ENCODE results near the gene GALR3. TPM values are rescaled to one million over a fixed set of nuclear protein-coding genes. Genes with fewer than 3 reads are reported as not detected.

Gene GALR3
- total RNA-seq, 5 donors from 2014 or later (not counting 1 experiment from before 2014, with no cell fraction given), result not detected

Other genes starting within 250 kb of the GALR3 start
- 1 to 10 TPM in 1 of 5 donors, under 1 TPM in 1, not detected in 3; 0.63 to 1.4 TPM for gene LGALS2, start 243.3 kb upstream of the GALR3 start, total RNA-seq
- gene GGA1, start 214.5 kb upstream of the GALR3 start, total RNA-seq, result 100 to 1,000 TPM in 2 of 5 donors, 10 to 100 TPM in 3; 83.8 to 105 (median 97.7) TPM
- 100 to 1,000 TPM in 1 of 5 donors, 10 to 100 TPM in 4; 91.3 to 111 (median 93.6) TPM for gene SH3BP1, start 183.7 kb upstream of the GALR3 start, total RNA-seq
- gene PDXP, start 164.7 kb upstream of the GALR3 start, total RNA-seq, result 10 to 100 TPM in 3 of 5 donors, 1 to 10 TPM in 2; 3.1 to 11.3 (median 10.7) TPM
- 100 to 1,000 TPM in 2 of 5 donors, 10 to 100 TPM in 3; 39.5 to 206 (median 99.2) TPM for gene LGALS1, start 147.7 kb upstream of the GALR3 start, total RNA-seq
- 10 to 100 TPM; 29.2 to 52.4 (median 47.5) TPM for gene NOL12, start 137.0 kb upstream of the GALR3 start, total RNA-seq
- gene TRIOBP, start 126.3 kb upstream of the GALR3 start, total RNA-seq, result 10 to 100 TPM; 14.5 to 36.8 (median 31.1) TPM
- gene GCAT, start 15.4 kb upstream of the GALR3 start, total RNA-seq, result 1 to 10 TPM; 1.2 to 3.5 (median 2.3) TPM
- 10 to 100 TPM; 19.9 to 29.7 (median 25.9) TPM for gene ANKRD54, start 21.0 kb downstream of the GALR3 start, total RNA-seq
- gene EIF3L, start 26.0 kb downstream of the GALR3 start, total RNA-seq, result 100 to 1,000 TPM; 428 to 516 (median 483) TPM
- 10 to 100 TPM; 23.6 to 39.0 (median 34.3) TPM for gene MICALL1, start 82.9 kb downstream of the GALR3 start, total RNA-seq
- gene C22orf23, start 130.2 kb downstream of the GALR3 start, total RNA-seq, result not detected
- gene POLR2F, start 130.3 kb downstream of the GALR3 start, total RNA-seq, result 10 to 100 TPM; 31.4 to 54.5 (median 49.4) TPM
- not detected for gene SOX10, start 161.2 kb downstream of the GALR3 start, total RNA-seq
- 10 to 100 TPM; 26.4 to 32.0 (median 27.7) TPM for gene PICK1, start 234.0 kb downstream of the GALR3 start, total RNA-seq